K562 (cell line): ENCODE results near the gene RAI1. TPM values are rescaled to one million over a fixed set of nuclear protein-coding genes. Genes with fewer than 3 reads are reported as not detected.

Experiments
- CBX5 ChIP-seq: IDR thresholded peaks from 2 replicates; pipeline ENCODE4 v1.6.1; 2014; ENCODE audit warnings: low read depth, borderline replicate concordance
- HNRNPLL ChIP-seq: fragments of 200-400 bp; formaldehyde crosslinking; IDR thresholded peaks from 2 replicates; pipeline ENCODE4 v1.6.1; 2017; ENCODE audit warnings: low read length, low read depth, mild to moderate bottlenecking; ENCODE audit not compliant: poor library complexity, severe bottlenecking
- MYNN ChIP-seq, 2 experiments: sonication (generic); formaldehyde crosslinking in 1 of 2; IDR thresholded peaks; 2 replicates each; pipeline versions ENCODE4 v1.5.0 to v1.6.1; 2016 to 2020; ENCODE audit warnings: antibody characterized with exemption in 1 of 2, missing genetic modification reagents in 1 of 2
- POLR2B ChIP-seq: fragments of 450-650 bp; IDR thresholded peaks from 2 replicates; pipeline ENCODE4 v1.6.1; 2018; ENCODE audit warnings: low read depth; ENCODE audit not compliant: partially characterized antibody
- RBM39 ChIP-seq: fragments of 200-400 bp; formaldehyde crosslinking; optimal IDR thresholded peaks from 2 replicates; pipeline ENCODE3; 2018; ENCODE audit warnings: low read depth, low read length
- RNF2 ChIP-seq: sonication (generic); IDR thresholded peaks from 2 replicates; pipeline ENCODE4 v1.6.1; 2016
- SAP30 ChIP-seq: fragments of 200-600 bp; sonication (generic); IDR thresholded peaks from 2 replicates; pipeline ENCODE4 v1.6.1; 2012; ENCODE audit warnings: borderline replicate concordance, low read depth, mild to moderate bottlenecking, moderate library complexity, low read length, control low read depth, inconsistent platforms; ENCODE audit not compliant: insufficient read depth, poor library complexity, severe bottlenecking
- TEAD4 ChIP-seq, 2 experiments: sonication (generic) in 1 of 2; formaldehyde crosslinking in 1 of 2; IDR thresholded peaks; 2 replicates each; pipeline versions ENCODE4 v1.6.1 to v1.8.0; 2012 to 2022; ENCODE audit warnings: borderline replicate concordance in 1 of 2, inconsistent platforms in 1 of 2, low read length in 1 of 2, mild to moderate bottlenecking in 1 of 2, missing genetic modification reagents in 1 of 2
- TFAM ChIP-seq: fragments of 250-450 bp; sonication (Bioruptor Pico); conservative IDR thresholded peaks from 2 replicates; pipeline ENCODE4 v1.5.0; 2021; ENCODE audit warnings: mild to moderate bottlenecking, moderate library complexity
- ZFX ChIP-seq: sonication (generic); formaldehyde crosslinking; IDR thresholded peaks from 2 replicates; pipeline ENCODE4 v1.8.0; 2022; ENCODE audit warnings: mild to moderate bottlenecking, missing genetic modification reagents, moderate library complexity
- ZNF23 ChIP-seq: fragments of 250-450 bp; sonication (Bioruptor Pico); IDR thresholded peaks from 2 replicates; pipeline ENCODE4 v1.4.0; 2020; ENCODE audit warnings: mild to moderate bottlenecking
- ZNF444 ChIP-seq: fragments of 250-450 bp; sonication (Bioruptor Pico); IDR thresholded peaks from 2 replicates; pipeline ENCODE4 v1.4.0; 2020; ENCODE audit warnings: mild to moderate bottlenecking, moderate library complexity
- ZNF696 ChIP-seq: fragments of 250-450 bp; sonication (Bioruptor Pico); conservative IDR thresholded peaks from 2 replicates; pipeline ENCODE4 v1.4.0; 2020; ENCODE audit warnings: mild to moderate bottlenecking, moderate library complexity
- polyA plus RNA-seq, 8 experiments: library from polyadenylated mRNA; depleted of rRNA in 4 of 8; stranded (reverse) in 5 of 8; unstranded in 3 of 8; fragments of >200 nt; fragmentation: Nextera tagmentation in 2 of 8; fragmentation: Illumina TruSeq in 1 of 8; extraction: Ambion mirVana in 2 of 8; extraction: Trizol in 1 of 8; gene quantifications; 2 replicates each; pipeline versions ENCODE4 v1.2.1 to v1.2.3, GENCODE V29; 2011 to 2014; ENCODE audit warnings: inconsistent platforms in 1 of 8, missing spikeins in 1 of 8
- total RNA-seq, 7 experiments: library from RNA; depleted of rRNA in 6 of 7; stranded (reverse); fragments of >200 nt in 6 of 7; fragmentation: Illumina TruSeq in 2 of 7; extraction: Trizol in 2 of 7; gene quantifications; 2 replicates each; pipeline versions ENCODE4 v1.2.1 to v1.2.3, GENCODE V29; 2011 to 2021; ENCODE audit warnings: low replicate concordance in 1 of 7
- TF ChIP-seq, protein P1 (sequence below): fragments of 150-350 bp; conservative IDR thresholded peaks from 2 replicates; pipeline ENCODE4 v1.6.1; 2014; ENCODE audit warnings: low read length
- TF ChIP-seq, protein P2 (sequence below): fragments of 250-450 bp; sonication (Bioruptor Pico); IDR thresholded peaks from 2 replicates; pipeline ENCODE4 v1.5.0; 2021; ENCODE audit warnings: mild to moderate bottlenecking, borderline replicate concordance
- TF ChIP-seq, protein P3 (sequence below): sonication (generic); formaldehyde crosslinking; IDR thresholded peaks from 2 replicates; pipeline ENCODE4 v1.8.0; 2022; ENCODE audit warnings: missing genetic modification reagents, mild to moderate bottlenecking, moderate library complexity, borderline replicate concordance
- TF ChIP-seq, protein P4 (sequence below): sonication (generic); formaldehyde crosslinking; IDR thresholded peaks from 2 replicates; pipeline ENCODE4 v1.8.0; 2022; ENCODE audit warnings: missing genetic modification reagents, mild to moderate bottlenecking, borderline replicate concordance
- TF ChIP-seq, protein P5 (sequence below): IDR thresholded peaks from 2 replicates; pipeline ENCODE4 v1.6.1; 2014; ENCODE audit warnings: antibody characterized with exemption

The RAI1 gene
- total and polyA plus RNA-seq, 9 of the 15 experiments (the other 6 are each of a cell fraction or from before 2014, with no cell fraction given): 0.68 to 19.9 (median 5.5) TPM

DNA sequence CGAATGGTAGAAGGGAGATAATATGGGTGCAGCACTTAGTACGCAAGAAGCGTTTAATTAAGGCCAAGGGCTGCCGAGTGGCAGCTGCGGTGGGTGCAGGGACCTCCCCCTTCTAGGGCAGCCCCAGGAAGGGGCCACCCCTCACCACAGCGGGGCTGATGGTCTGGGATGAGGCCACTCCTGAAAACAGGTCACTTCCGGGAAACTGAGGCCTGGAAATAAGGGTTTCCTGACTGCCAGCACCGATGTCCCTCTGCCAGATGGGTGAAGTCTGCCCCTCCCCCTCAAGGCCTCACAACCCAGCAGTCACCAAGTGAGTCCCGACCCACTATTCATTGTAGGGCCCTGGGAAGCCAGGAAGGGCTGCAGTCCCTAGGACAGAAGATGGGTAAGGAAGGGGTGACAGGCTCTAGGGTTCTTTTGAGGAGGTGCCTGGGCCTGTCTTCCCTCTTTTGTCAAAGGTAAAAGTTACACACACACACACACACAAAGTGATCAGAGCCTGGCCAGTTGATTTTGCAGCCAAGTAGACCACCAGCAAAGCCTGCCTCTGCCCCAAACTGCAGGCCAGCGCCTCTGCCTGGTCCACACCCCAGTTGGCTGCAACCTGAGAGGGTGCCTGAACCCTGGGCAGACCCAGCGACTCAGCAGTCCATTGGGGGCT, 143.0 kb downstream of the RAI1 start (continued):
- TF ChIP-seq HNRNPLL (peak; percentile 86), RNF2 (no peak), SAP30 (no peak), CBX5 (no peak), ZFX (CRISPR knock-in tag) (peak; percentile 53; the same call in 1 of the 2 replicates), TEAD4 (IDR thresholded peaks at IDR 0.05; ENCODE audit: low read length) (peak; percentile 42; the same call in 1 of the 2 replicates), TEAD4 (CRISPR knock-in tag; IDR thresholded peaks at IDR 0.05; ENCODE audit: borderline replicate concordance) (no peak), RBM39 (no peak), ZNF23 (CRISPR knock-in tag) (no peak), TFAM (CRISPR knock-in tag) (no peak), ZNF696 (CRISPR knock-in tag) (no peak), POLR2B (no peak), MYNN (IDR thresholded peaks at IDR 0.05) (0 out of 2 replicates have a peak, but pooled peaks have one; percentile 62), MYNN (CRISPR knock-in tag; IDR thresholded peaks at IDR 0.05) (no peak), ZNF444 (CRISPR knock-in tag) (0 out of 2 replicates have a peak, but pooled peaks have one; percentile 30)
- TF ChIP-seq, protein P1, sequence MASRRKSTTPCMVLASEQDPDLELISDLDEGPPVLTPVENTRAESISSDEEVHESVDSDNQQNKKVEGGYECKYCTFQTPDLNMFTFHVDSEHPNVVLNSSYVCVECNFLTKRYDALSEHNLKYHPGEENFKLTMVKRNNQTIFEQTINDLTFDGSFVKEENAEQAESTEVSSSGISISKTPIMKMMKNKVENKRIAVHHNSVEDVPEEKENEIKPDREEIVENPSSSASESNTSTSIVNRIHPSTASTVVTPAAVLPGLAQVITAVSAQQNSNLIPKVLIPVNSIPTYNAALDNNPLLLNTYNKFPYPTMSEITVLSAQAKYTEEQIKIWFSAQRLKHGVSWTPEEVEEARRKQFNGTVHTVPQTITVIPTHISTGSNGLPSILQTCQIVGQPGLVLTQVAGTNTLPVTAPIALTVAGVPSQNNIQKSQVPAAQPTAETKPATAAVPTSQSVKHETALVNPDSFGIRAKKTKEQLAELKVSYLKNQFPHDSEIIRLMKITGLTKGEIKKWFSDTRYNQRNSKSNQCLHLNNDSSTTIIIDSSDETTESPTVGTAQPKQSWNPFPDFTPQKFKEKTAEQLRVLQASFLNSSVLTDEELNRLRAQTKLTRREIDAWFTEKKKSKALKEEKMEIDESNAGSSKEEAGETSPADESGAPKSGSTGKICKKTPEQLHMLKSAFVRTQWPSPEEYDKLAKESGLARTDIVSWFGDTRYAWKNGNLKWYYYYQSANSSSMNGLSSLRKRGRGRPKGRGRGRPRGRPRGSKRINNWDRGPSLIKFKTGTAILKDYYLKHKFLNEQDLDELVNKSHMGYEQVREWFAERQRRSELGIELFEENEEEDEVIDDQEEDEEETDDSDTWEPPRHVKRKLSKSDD: no peak
- TF ChIP-seq, protein P2, sequence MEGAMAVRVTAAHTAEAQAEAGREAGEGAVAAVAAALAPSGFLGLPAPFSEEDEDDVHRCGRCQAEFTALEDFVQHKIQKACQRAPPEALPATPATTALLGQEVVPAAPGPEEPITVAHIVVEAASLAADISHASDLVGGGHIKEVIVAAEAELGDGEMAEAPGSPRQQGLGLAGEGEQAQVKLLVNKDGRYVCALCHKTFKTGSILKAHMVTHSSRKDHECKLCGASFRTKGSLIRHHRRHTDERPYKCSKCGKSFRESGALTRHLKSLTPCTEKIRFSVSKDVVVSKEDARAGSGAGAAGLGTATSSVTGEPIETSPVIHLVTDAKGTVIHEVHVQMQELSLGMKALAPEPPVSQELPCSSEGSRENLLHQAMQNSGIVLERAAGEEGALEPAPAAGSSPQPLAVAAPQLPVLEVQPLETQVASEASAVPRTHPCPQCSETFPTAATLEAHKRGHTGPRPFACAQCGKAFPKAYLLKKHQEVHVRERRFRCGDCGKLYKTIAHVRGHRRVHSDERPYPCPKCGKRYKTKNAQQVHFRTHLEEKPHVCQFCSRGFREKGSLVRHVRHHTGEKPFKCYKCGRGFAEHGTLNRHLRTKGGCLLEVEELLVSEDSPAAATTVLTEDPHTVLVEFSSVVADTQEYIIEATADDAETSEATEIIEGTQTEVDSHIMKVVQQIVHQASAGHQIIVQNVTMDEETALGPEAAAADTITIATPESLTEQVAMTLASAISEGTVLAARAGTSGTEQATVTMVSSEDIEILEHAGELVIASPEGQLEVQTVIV: no peak
- TF ChIP-seq, protein P3, sequence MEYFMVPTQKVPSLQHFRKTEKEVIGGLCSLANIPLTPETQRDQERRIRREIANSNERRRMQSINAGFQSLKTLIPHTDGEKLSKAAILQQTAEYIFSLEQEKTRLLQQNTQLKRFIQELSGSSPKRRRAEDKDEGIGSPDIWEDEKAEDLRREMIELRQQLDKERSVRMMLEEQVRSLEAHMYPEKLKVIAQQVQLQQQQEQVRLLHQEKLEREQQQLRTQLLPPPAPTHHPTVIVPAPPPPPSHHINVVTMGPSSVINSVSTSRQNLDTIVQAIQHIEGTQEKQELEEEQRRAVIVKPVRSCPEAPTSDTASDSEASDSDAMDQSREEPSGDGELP: 0 out of 2 replicates have a peak, but pooled peaks have one; percentile 6
- TF ChIP-seq, protein P4, sequence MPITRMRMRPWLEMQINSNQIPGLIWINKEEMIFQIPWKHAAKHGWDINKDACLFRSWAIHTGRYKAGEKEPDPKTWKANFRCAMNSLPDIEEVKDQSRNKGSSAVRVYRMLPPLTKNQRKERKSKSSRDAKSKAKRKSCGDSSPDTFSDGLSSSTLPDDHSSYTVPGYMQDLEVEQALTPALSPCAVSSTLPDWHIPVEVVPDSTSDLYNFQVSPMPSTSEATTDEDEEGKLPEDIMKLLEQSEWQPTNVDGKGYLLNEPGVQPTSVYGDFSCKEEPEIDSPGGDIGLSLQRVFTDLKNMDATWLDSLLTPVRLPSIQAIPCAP (CRISPR knock-in tag): no peak
- TF ChIP-seq, protein P5, sequence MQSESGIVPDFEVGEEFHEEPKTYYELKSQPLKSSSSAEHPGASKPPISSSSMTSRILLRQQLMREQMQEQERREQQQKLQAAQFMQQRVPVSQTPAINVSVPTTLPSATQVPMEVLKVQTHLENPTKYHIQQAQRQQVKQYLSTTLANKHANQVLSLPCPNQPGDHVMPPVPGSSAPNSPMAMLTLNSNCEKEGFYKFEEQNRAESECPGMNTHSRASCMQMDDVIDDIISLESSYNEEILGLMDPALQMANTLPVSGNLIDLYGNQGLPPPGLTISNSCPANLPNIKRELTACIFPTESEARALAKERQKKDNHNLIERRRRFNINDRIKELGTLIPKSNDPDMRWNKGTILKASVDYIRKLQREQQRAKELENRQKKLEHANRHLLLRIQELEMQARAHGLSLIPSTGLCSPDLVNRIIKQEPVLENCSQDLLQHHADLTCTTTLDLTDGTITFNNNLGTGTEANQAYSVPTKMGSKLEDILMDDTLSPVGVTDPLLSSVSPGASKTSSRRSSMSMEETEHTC: no peak
